ENCODE data around the gene IQGAP3.

- TF ChIP-seq CTCF (IDR thresholded peaks at IDR 0.05), result no peak
- TF ChIP-seq ZFX (IDR thresholded peaks at IDR 0.05; ENCODE audit: borderline replicate concordance), result no peak
These were observed 75.2 kb downstream of the IQGAP3 start for GRCh38 chr1:156497078-156497742.

Measured in 22Rv1 (cell line).